Right lobe of liver (tissue), 6 donors: ENCODE measurements around the gene PFAS. TPM values are rescaled to one million over a fixed set of nuclear protein-coding genes. Genes with fewer than 3 reads are reported as not detected.

ENCODE experiments used
- ATAC-seq, 4 donors: fragments of 200-7000 bp; cut with Tn5 transposase; one replicate each; pipeline ENCODE4 v1.9.1; 2020; ENCODE audit warnings: mild to moderate bottlenecking in 4 of 4, moderate library complexity in 4 of 4
- DNase-seq, 3 donors: peaks; one replicate each; pipeline ENCODE4 v3.0.0-alpha.2; 2020
- H3K27ac ChIP-seq, 3 donors: fragments of 200-600 bp; one replicate each; pipeline ENCODE4 v1.8.0; 2022
- H3K27me3 ChIP-seq, 2 donors: fragments of 200-600 bp; one replicate each; pipeline ENCODE4 v1.8.0; 2022
- H3K36me3 ChIP-seq, 4 donors: fragments of 200-600 bp; sonication (generic) in 1 of 4; one replicate each; pipeline versions ENCODE4 v1.5.1 to v1.8.0; 2017 to 2022; ENCODE audit warnings: control low read depth in 1 of 4
- H3K4me1 ChIP-seq, 4 donors: fragments of 200-600 bp; sonication (generic) in 1 of 4; one replicate each; pipeline versions ENCODE4 v1.5.1 to v1.8.0; 2017 to 2022; ENCODE audit warnings: control low read depth in 1 of 4
- H3K4me3 ChIP-seq, 3 donors: fragments of 200-600 bp; one replicate each; pipeline ENCODE4 v1.8.0; 2022
- H3K9me3 ChIP-seq, 4 donors: fragments of 200-600 bp; sonication (generic) in 1 of 4; one replicate each; pipeline versions ENCODE4 v1.5.1 to v1.8.0; 2017 to 2022; ENCODE audit warnings: control low read depth in 1 of 4
- CTCF ChIP-seq, 4 donors: fragments of 200-600 bp in 3 of 4; fragments of 450-650 bp in 1 of 4; IDR thresholded peaks; one replicate each; pipeline versions ENCODE4 v1.5.1 to v1.8.0; 2016 to 2022; ENCODE audit warnings: antibody characterized with exemption in 4 of 4, mild to moderate bottlenecking in 2 of 4
- POLR2A ChIP-seq: fragments of 450-650 bp; IDR thresholded peaks from one replicate; pipeline ENCODE4 v1.6.1; 2017; ENCODE audit warnings: antibody characterized with exemption, mild to moderate bottlenecking
- WGBS: methylation state at CpG from one replicate; pipeline ENCODE4 v1.1.6; 2018; ENCODE audit warnings: low coverage, low lambda C conversion rate; ENCODE audit not compliant: insufficient coverage; ENCODE audit errors: missing lambda C conversion rate; 5-methylcytosine and 5-hydroxymethylcytosine counted together
- intact Hi-C, 2 donors: fragments of 100-400 bp; cut with DNase I; formaldehyde crosslinking; loops; one replicate each; pipeline versions ENCODE4 v1.11.2 to v1.14.1; 2022
- total RNA-seq, 6 experiments: library from RNA; depleted of rRNA in 2 of 6; stranded (reverse); fragments of >200 nt in 2 of 6; fragmentation: NEBNext Ultra II Directional in 3 of 6; extraction: Animal tissue kit (Norgen Biotek cat#: 25700) in 3 of 6; gene quantifications; one replicate each; pipeline versions ENCODE4 v1.1.0 to v1.2.4, GENCODE V29; 2016 to 2023
- donor health status: DM: no; HTN: yes; CAD: no.
- donor health status: DM: no; HTN: no; CAD: no.
- donor health status: DM: no; HTN: no; CAD: no.
- donor health status: DM: no; HTN: yes; CAD: no.
- donor health status: DM: no; HTN: yes; CAD: no.

Gene PFAS
- total RNA-seq, 6 experiments from 2014 or later: 10.0 to 21.0 (median 15.6) TPM

DNA sequence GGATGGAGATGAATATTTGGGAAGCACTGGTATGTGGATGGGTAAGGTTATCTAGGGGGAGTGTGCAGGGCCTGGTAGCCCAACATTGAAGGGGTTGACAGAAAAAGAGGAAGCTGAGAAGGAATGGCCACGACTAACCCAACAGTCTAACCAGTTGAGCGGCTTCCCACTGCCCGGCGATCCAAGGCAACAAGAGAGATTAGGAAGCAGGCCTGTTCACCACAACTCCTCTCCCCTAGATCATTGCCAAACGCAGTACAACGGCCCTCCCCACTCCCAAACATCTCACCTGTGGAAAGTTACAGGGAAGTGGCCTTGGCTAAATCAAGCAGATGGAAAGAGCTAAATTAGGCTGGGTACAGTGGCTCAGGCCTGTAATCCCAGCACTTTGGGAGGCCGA, 28.2 kb downstream of the PFAS start:
- ATAC-seq (no peak), DNase-seq (no peak)
- 80% methylated on average over 7 of the region's 7 CpGs for WGBS
- no peaks in the 10 kb centered on the region for H3K36me3 ChIP-seq
- H3K4me3 ChIP-seq: no peak overlapping the region
- TF ChIP-seq POLR2A (no peak), CTCF (IDR thresholded peaks at IDR 0.05) (no peak)
- intact Hi-C loops: no loop called here
- no peaks in the 10 kb centered on the region for H3K9me3 ChIP-seq
- peaks cover 0 to 19% (median 4%) of the 10 kb centered on the region in 4 donors for H3K4me1 ChIP-seq
- H3K27ac ChIP-seq: no peak overlapping the region
- H3K27me3 ChIP-seq: no peaks in the 10 kb centered on the region

- intact Hi-C loops: no loop called here
- DNase-seq (no peak), ATAC-seq (no peak)
- no peak overlapping the region for H3K4me3 ChIP-seq
- H3K9me3 ChIP-seq: no peaks in the 10 kb centered on the region
- WGBS: 67% methylated on average over 1 of the region's 3 CpGs
- no peaks in the 10 kb centered on the region for H3K27me3 ChIP-seq
- no peaks in the 10 kb centered on the region for H3K36me3 ChIP-seq
- peaks cover 0 to 26% (median 6%) of the 10 kb centered on the region in 4 donors for H3K4me1 ChIP-seq
- no peak overlapping the region for H3K27ac ChIP-seq
- no peak for TF ChIP-seq CTCF (IDR thresholded peaks at IDR 0.05)
- TF ChIP-seq POLR2A: no peak
Measured at GRCh38 chr17:8282345-8282744, 33.3 kb downstream of the PFAS start.

DNA sequence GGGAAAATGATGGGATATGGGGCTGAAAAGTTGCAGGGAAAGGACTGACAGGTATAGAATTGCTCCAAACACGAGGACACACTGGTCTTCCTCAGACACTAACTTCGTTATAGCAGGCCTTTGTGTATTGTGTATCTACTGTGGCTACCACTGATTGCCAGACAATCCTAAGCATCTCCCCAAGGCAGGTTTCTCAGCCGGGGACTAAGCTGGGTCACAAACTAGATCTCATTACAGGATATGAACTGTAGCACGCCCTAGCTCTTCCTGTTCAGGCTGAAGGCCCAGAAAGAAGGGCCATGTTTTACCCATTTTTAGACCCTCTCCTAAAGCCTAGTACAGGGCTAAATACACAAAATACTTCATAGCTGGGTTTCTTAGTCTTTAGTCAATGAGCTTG, 34.3 kb downstream of the PFAS start:
- 78% methylated on average over 2 of the region's 4 CpGs for WGBS
- H3K36me3 ChIP-seq: no peaks in the 10 kb centered on the region
- H3K4me3 ChIP-seq: no peak overlapping the region
- DNase-seq (no peak), ATAC-seq (no peak)
- no peak overlapping the region for H3K27ac ChIP-seq
- H3K9me3 ChIP-seq: no peaks in the 10 kb centered on the region
- no peaks in the 10 kb centered on the region for H3K27me3 ChIP-seq
- TF ChIP-seq POLR2A (no peak), CTCF (IDR thresholded peaks at IDR 0.05) (no peak)
- intact Hi-C loops: no loop called here
- peaks cover 0 to 34% (median 10%) of the 10 kb centered on the region in 4 donors for H3K4me1 ChIP-seq

GRCh38 chr17:8284126-8284525, 35.0 kb downstream of the PFAS start:
- Histone ChIP-seq H3K4me3 (no peak overlapping the region), H3K9me3 (no peaks in the 10 kb centered on the region), H3K27me3 (no peaks in the 10 kb centered on the region), H3K36me3 (no peaks in the 10 kb centered on the region), H3K27ac (no peak overlapping the region), H3K4me1 (peaks cover 0 to 39% (median 10%) of the 10 kb centered on the region in 4 donors)
- ATAC-seq: no peak
- intact Hi-C loops: no loop called here
- no peak for TF ChIP-seq POLR2A
- no peak for TF ChIP-seq CTCF (IDR thresholded peaks at IDR 0.05)
- WGBS: 93% methylated on average over 4 of the region's 4 CpGs
- no peak for DNase-seq
